ENCODE measurements around the gene DGKA.
"Not testable (repeated sequence)": the region's sequence is repeated elsewhere in the genome, so short reads cannot be mapped to it uniquely, and the experiment has no call there.

DNA sequence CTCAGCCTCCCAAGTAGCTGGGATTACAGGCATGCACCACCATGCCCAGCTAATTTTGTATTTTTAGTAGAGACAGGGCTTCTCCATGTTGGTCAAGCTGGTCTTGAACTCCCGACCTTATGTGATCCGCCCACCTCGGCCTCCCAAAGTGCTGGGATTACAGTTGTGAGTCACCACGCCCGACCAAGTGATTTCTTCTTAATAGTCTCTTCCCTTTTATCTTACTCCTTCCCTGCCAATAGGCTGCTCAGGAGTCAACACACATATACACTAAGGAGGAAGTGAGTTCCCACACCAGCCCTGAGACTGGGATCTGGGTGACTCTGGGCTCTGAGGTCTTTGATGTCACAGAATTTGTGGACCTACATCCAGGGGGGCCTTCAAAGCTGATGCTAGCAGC lies 72.4 kb downstream of the DGKA start:
- TF ChIP-seq, protein P1, sequence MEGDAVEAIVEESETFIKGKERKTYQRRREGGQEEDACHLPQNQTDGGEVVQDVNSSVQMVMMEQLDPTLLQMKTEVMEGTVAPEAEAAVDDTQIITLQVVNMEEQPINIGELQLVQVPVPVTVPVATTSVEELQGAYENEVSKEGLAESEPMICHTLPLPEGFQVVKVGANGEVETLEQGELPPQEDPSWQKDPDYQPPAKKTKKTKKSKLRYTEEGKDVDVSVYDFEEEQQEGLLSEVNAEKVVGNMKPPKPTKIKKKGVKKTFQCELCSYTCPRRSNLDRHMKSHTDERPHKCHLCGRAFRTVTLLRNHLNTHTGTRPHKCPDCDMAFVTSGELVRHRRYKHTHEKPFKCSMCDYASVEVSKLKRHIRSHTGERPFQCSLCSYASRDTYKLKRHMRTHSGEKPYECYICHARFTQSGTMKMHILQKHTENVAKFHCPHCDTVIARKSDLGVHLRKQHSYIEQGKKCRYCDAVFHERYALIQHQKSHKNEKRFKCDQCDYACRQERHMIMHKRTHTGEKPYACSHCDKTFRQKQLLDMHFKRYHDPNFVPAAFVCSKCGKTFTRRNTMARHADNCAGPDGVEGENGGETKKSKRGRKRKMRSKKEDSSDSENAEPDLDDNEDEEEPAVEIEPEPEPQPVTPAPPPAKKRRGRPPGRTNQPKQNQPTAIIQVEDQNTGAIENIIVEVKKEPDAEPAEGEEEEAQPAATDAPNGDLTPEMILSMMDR (conservative IDR thresholded peaks at IDR 0.05; ENCODE audit: low read depth, low read length) = not testable (repeated sequence)
- not testable (repeated sequence) for TF ChIP-seq POLR2A (IDR thresholded peaks at IDR 0.05; ENCODE audit: low read depth, low read length); SMC3 (IDR thresholded peaks at IDR 0.05; ENCODE audit: low read depth, low read length); RAD21 (IDR thresholded peaks at IDR 0.05; ENCODE audit: low read length); MXI1 (IDR thresholded peaks at IDR 0.05; ENCODE audit: borderline replicate concordance, low read depth, low read length); FOS (IDR thresholded peaks at IDR 0.05; ENCODE audit: low read depth, low read length); RFX5 (IDR thresholded peaks at IDR 0.05; ENCODE audit: low read depth, low read length); MAZ (IDR thresholded peaks at IDR 0.05; ENCODE audit: borderline replicate concordance, low read depth, low read length)
- TF ChIP-seq, protein P2, sequence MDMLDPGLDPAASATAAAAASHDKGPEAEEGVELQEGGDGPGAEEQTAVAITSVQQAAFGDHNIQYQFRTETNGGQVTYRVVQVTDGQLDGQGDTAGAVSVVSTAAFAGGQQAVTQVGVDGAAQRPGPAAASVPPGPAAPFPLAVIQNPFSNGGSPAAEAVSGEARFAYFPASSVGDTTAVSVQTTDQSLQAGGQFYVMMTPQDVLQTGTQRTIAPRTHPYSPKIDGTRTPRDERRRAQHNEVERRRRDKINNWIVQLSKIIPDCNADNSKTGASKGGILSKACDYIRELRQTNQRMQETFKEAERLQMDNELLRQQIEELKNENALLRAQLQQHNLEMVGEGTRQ (IDR thresholded peaks at IDR 0.05; ENCODE audit: low read depth, low read length) = not testable (repeated sequence)
- TF ChIP-seq, protein P3, sequence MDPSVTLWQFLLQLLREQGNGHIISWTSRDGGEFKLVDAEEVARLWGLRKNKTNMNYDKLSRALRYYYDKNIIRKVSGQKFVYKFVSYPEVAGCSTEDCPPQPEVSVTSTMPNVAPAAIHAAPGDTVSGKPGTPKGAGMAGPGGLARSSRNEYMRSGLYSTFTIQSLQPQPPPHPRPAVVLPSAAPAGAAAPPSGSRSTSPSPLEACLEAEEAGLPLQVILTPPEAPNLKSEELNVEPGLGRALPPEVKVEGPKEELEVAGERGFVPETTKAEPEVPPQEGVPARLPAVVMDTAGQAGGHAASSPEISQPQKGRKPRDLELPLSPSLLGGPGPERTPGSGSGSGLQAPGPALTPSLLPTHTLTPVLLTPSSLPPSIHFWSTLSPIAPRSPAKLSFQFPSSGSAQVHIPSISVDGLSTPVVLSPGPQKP (IDR thresholded peaks at IDR 0.05; ENCODE audit: borderline replicate concordance, low read depth, low read length) = not testable (repeated sequence)

All from IMR-90 (cell line).